ENCODE data around the gene NKAPL.

- TF ChIP-seq POLR2A (IDR thresholded peaks at IDR 0.05): no peak
- TF ChIP-seq, protein P1, sequence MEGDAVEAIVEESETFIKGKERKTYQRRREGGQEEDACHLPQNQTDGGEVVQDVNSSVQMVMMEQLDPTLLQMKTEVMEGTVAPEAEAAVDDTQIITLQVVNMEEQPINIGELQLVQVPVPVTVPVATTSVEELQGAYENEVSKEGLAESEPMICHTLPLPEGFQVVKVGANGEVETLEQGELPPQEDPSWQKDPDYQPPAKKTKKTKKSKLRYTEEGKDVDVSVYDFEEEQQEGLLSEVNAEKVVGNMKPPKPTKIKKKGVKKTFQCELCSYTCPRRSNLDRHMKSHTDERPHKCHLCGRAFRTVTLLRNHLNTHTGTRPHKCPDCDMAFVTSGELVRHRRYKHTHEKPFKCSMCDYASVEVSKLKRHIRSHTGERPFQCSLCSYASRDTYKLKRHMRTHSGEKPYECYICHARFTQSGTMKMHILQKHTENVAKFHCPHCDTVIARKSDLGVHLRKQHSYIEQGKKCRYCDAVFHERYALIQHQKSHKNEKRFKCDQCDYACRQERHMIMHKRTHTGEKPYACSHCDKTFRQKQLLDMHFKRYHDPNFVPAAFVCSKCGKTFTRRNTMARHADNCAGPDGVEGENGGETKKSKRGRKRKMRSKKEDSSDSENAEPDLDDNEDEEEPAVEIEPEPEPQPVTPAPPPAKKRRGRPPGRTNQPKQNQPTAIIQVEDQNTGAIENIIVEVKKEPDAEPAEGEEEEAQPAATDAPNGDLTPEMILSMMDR (IDR thresholded peaks at IDR 0.05): no peak
These were observed 22.4 kb downstream of the NKAPL start, which contains the start of gene PGBD1 for GRCh38 chr6:28281288-28282064.
